Activated T-helper 17 cell treated with anti-CD3 and anti-CD28 coated beads, Interleukin-2, amount 50 U/mL, for 72 hours (primary cell): ENCODE results near the gene TAAR5. TPM values are rescaled to one million over a fixed set of nuclear protein-coding genes. Genes with fewer than 3 reads are reported as not detected.

Source experiments
- ATAC-seq: fragments of 150-1000 bp; cut with Tn5 transposase; replicated peaks from 2 replicates; pipeline ENCODE4 v1.10.0; 2021; ENCODE audit warnings: mild to moderate bottlenecking, moderate library complexity
- H3K27ac Mint-ChIP-seq: one replicate; pipeline ENCODE4 v1.8.0; 2022; ENCODE audit warnings: mixed read lengths
- H3K27me3 Mint-ChIP-seq: one replicate; pipeline ENCODE4 v1.8.0; 2022; ENCODE audit warnings: mixed read lengths
- H3K36me3 Mint-ChIP-seq: one replicate; pipeline ENCODE4 v1.8.0; 2022; ENCODE audit warnings: low read depth, mild to moderate bottlenecking, mixed read lengths
- H3K4me1 Mint-ChIP-seq: one replicate; pipeline ENCODE4 v1.8.0; 2022; ENCODE audit warnings: mixed read lengths
- H3K4me3 Mint-ChIP-seq: one replicate; pipeline ENCODE4 v1.8.0; 2022; ENCODE audit warnings: mild to moderate bottlenecking, mixed read lengths
- H3K9me3 Mint-ChIP-seq: one replicate; pipeline ENCODE4 v1.8.0; 2022; ENCODE audit warnings: mixed read lengths
- total RNA-seq, 2 donors: library from RNA; stranded (reverse); gene quantifications; one replicate each; pipeline ENCODE4 v1.2.3, GENCODE V29; 2022

Gene TAAR5
- total RNA-seq, 2 donors from 2014 or later, result not detected

DNA sequence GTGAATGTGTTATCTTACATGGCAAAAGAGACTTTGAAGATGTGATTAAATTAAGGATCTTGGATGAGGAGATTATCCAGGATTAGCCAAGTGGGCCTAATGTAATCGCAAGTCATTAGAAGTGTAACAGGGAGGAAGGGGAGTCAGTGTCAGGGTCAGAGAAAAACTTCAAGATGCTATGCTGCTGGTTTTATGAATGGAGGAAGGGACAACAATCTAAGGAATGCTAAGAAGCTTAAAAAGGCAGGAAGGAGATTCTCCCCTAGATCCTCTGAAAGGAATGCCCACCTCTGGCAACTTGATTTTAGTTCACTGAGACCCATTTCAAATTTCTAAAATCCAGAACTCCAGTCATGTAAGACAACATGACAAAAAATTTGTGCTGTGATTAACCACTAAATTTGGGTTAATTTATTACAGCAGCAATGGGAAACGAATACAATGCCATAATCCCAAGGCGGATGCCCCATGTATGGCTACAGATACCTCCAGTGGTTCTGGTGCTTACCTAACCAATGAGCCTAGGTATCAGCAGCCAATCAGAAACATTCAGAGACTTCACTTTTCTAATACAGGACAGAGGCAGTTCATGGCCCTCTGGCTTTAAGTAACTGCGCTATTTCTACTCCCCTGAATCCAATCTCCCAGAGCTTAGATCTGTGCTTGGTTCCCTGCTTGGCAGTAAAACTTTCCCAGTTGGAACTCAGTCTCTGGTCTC is 40.6 kb downstream of the TAAR5 start:
- H3K27ac Mint-ChIP-seq, result no peak overlapping the region
- no peaks in the 10 kb centered on the region for H3K9me3 Mint-ChIP-seq
- peaks cover 16% of the 10 kb centered on the region for H3K27me3 Mint-ChIP-seq
- H3K36me3 Mint-ChIP-seq, result no peaks in the 10 kb centered on the region
- H3K4me3 Mint-ChIP-seq, result no peak overlapping the region
- ATAC-seq, result no peak
- H3K4me1 Mint-ChIP-seq, result no peaks in the 10 kb centered on the region

DNA sequence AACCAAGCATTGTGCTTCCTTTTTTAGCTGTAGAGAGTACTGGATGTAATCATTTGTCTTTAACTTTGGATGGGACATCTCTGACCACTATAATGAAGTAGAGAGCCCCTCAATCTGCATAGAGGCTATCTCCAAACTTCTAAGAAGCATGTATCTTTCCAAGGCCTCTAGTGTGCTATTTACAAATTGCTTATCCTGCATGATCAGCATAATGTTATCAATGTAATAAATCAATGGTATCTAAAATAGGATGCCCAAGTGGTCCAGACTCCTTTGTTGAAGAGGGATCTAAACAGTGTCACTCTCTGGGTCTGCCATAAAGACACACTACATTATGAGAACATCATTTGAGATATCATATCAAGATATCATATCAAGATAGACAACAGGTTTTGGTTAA is 44.7 kb downstream of the TAAR5 start:
- ATAC-seq, result no peak
- no peaks in the 10 kb centered on the region for H3K9me3 Mint-ChIP-seq
- H3K27me3 Mint-ChIP-seq, result peaks cover 30% of the 10 kb centered on the region
- H3K4me1 Mint-ChIP-seq, result no peaks in the 10 kb centered on the region
- H3K4me3 Mint-ChIP-seq, result no peak overlapping the region
- H3K27ac Mint-ChIP-seq, result no peak overlapping the region
- no peaks in the 10 kb centered on the region for H3K36me3 Mint-ChIP-seq

Other genes with a start within 250 kb of the TAAR5 start
- not detected for gene MOXD1, start 188.3 kb downstream of the TAAR5 start, total RNA-seq
- 10 to 100 TPM; 17.7 to 28.2 TPM for gene STX7, start 76.6 kb downstream of the TAAR5 start, total RNA-seq
- gene TAAR9, start 51.5 kb downstream of the TAAR5 start, total RNA-seq, result not detected
- not detected for gene TAAR8, start 37.1 kb downstream of the TAAR5 start, total RNA-seq
- not detected for gene TAAR6, start 19.4 kb downstream of the TAAR5 start, total RNA-seq
- gene TAAR2, start 34.5 kb upstream of the TAAR5 start, total RNA-seq, result not detected
- not detected for gene TAAR1, start 69.4 kb upstream of the TAAR5 start, total RNA-seq
- gene VNN1, start 124.3 kb upstream of the TAAR5 start, total RNA-seq, result not detected
- gene VNN2, start 168.2 kb upstream of the TAAR5 start, total RNA-seq, result 1 to 10 TPM; 2.3 to 3.1 TPM
- gene SLC18B1, start 208.9 kb upstream of the TAAR5 start, total RNA-seq, result 1 to 10 TPM; 3.9 to 4.1 TPM
- gene RPS12, start 224.8 kb upstream of the TAAR5 start, total RNA-seq, result 1,000 to 10,000 TPM; 1,467 to 1,579 TPM